ENCODE measurements around the gene EXOC3L4. TPM values are rescaled to one million over a fixed set of nuclear protein-coding genes. Genes with fewer than 3 reads are reported as not detected.

The EXOC3L4 gene
- total RNA-seq, 2 donors from 2014 or later, result 0.66 to 1.8 TPM

DNA sequence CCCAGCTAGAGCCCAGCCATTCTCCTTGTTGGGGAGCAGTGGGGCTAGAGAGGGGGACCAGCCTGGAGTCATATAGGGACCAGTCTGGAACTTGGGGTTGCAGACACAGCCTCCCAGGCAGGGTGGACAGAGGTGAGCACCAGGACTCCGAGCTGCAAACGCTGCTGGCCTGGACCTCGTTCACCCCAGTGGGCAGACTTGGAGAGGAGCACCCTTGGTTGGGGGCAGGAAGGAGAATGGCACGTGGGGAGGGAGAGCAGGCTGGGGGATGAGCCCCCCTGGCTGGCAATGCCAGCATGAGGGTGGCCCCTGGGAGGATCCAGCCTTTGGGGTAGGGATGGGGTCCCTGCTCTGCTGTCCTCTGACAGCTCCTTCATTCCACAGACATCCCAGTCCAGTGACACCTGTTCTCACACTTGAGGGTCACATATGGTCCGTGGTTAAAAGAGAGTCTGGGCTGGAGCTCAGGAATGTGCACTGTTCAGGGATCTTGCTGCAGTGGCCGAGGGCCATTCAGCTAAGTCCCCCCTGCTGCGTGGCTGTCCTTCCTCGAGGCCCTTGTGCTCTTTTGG, 7.7 kb upstream of the EXOC3L4 start:
- Histone ChIP-seq H3K27me3 (peaks cover 0 to 9% of the 10 kb centered on the region in 2 donors), H3K4me1 (peaks cover 10% of the 10 kb centered on the region), H3K4me3 (no peak overlapping the region), H3K27ac (no peak overlapping the region), H3K36me3 (replicated peaks in 1 of 2; ENCODE audit: insufficient read depth in 1 of 2, low read depth in 2 of 2) (no peaks in the 10 kb centered on the region), H3K9me3 (no peaks in the 10 kb centered on the region)
- TF ChIP-seq, protein P1, sequence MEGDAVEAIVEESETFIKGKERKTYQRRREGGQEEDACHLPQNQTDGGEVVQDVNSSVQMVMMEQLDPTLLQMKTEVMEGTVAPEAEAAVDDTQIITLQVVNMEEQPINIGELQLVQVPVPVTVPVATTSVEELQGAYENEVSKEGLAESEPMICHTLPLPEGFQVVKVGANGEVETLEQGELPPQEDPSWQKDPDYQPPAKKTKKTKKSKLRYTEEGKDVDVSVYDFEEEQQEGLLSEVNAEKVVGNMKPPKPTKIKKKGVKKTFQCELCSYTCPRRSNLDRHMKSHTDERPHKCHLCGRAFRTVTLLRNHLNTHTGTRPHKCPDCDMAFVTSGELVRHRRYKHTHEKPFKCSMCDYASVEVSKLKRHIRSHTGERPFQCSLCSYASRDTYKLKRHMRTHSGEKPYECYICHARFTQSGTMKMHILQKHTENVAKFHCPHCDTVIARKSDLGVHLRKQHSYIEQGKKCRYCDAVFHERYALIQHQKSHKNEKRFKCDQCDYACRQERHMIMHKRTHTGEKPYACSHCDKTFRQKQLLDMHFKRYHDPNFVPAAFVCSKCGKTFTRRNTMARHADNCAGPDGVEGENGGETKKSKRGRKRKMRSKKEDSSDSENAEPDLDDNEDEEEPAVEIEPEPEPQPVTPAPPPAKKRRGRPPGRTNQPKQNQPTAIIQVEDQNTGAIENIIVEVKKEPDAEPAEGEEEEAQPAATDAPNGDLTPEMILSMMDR (IDR thresholded peaks at IDR 0.05), result no peak
- no peak for TF ChIP-seq POLR2A (IDR thresholded peaks at IDR 0.05)
- DNase-seq (no peak), ATAC-seq (no peak)
- intact Hi-C loops (cut with DNase I), result no loop called here
- WGBS, 2 donors, result 38 to 67% methylated on average over 2 to 8 of the region's 8 CpGs

- H3K9me3 ChIP-seq, result no peaks in the 10 kb centered on the region
- no peak for DNase-seq
- intact Hi-C loops (cut with DNase I), result no loop called here
- no peak overlapping the region for H3K4me3 ChIP-seq
- H3K36me3 ChIP-seq (replicated peaks in 1 of 2; ENCODE audit: insufficient read depth in 1 of 2, low read depth in 2 of 2), result no peaks in the 10 kb centered on the region
- no peak overlapping the region for H3K27ac ChIP-seq
- ATAC-seq, result no peak
- 44 to 59% methylated on average over 9 to 13 of the region's 13 CpGs for WGBS, 2 donors
- TF ChIP-seq, protein P1 (IDR thresholded peaks at IDR 0.05), result no peak
- no peak for TF ChIP-seq POLR2A (IDR thresholded peaks at IDR 0.05)
- H3K4me1 ChIP-seq, result peaks cover 11% of the 10 kb centered on the region
- H3K27me3 ChIP-seq, result peaks cover 0 to 9% of the 10 kb centered on the region in 2 donors
Measured at GRCh38 chr14:103087343-103087835, 7.1 kb upstream of the EXOC3L4 start.

- no peaks in the 10 kb centered on the region for H3K36me3 ChIP-seq (replicated peaks in 1 of 2; ENCODE audit: insufficient read depth in 1 of 2, low read depth in 2 of 2)
- peaks cover 0 to 5% of the 10 kb centered on the region in 2 donors for H3K27me3 ChIP-seq
- 82 to 84% methylated on average over 4 to 6 of the region's 6 CpGs for WGBS, 2 donors
- H3K9me3 ChIP-seq, result no peaks in the 10 kb centered on the region
- ATAC-seq, result no peak
- intact Hi-C loops (cut with DNase I), result no loop called here
- H3K4me3 ChIP-seq, result no peak overlapping the region
- no peak overlapping the region for H3K27ac ChIP-seq
- H3K4me1 ChIP-seq, result peaks cover 11% of the 10 kb centered on the region
- TF ChIP-seq, protein P1 (IDR thresholded peaks at IDR 0.05), result no peak
- TF ChIP-seq POLR2A (IDR thresholded peaks at IDR 0.05), result no peak
- no peak for DNase-seq
Measured at GRCh38 chr14:103088921-103089320, 5.6 kb upstream of the EXOC3L4 start.

DNA sequence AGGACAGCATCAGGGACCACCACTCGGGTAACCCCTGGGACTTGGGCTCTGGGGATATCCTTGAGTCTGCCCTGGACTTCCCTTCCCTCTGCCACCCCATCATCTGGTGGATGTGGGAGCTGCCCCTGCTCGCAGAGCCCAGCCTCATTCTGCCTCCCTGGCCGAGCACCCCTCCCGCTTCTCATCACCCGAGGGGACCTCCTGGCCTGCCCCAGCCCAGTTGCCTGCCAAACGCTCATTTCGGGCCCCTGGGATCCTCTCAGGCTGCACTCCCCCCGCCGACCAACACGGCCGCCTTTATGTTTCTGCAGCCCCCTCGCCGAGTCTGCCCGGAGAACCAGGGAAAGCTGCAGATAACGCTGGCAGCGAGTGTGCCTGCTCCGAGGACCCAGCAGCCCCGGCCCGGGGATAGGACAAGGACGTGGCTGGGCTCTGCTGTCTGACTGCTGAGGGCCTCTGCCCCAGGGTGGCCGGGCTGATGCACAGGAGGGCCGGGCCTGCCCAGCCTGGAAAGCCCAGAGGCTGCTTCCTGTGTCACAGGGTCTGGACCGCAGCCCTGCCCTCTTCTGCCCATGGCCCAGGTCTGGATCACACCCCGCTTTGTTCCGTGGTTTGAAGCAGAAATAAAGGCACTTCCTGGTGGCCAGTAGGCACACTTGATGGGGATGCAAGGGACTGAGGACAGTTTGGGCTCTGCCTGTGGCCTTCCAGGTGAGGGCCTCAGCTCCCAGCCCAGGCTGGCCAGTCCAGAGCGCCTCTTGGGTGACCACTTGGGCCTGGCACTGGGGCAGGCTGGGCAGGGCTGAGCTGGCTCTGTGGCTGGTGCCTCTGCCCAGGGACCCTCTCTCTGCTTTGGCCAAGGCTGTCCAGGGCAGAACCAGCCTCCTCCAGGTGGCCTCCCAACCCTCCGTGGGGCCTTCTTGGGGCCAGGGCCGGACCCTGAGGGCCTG, 4.9 kb upstream of the EXOC3L4 start:
- 91 to 92% methylated on average over 20 to 27 of the region's 28 CpGs for WGBS, 2 donors
- no peak overlapping the region for H3K27ac ChIP-seq
- DNase-seq (no peak), ATAC-seq (no peak)
- TF ChIP-seq POLR2A (IDR thresholded peaks at IDR 0.05), result no peak
- TF ChIP-seq, protein P1 (IDR thresholded peaks at IDR 0.05), result no peak
- no peak overlapping the region for H3K4me3 ChIP-seq
- H3K4me1 ChIP-seq, result peaks cover 11% of the 10 kb centered on the region
- intact Hi-C loops (cut with DNase I), result no loop called here
- H3K36me3 ChIP-seq (replicated peaks in 1 of 2; ENCODE audit: insufficient read depth in 1 of 2, low read depth in 2 of 2), result no peaks in the 10 kb centered on the region
- no peaks in the 10 kb centered on the region for H3K9me3 ChIP-seq
- no peaks in the 10 kb centered on the region for H3K27me3 ChIP-seq

Measured in body of pancreas (tissue), 4 donors.